ENCODE results near the gene XRCC4. TPM values are rescaled to one million over a fixed set of nuclear protein-coding genes. Genes with fewer than 3 reads are reported as not detected.
A peak's percentile ranks its signal among the peaks of the same experiment; 100 is the strongest.

Gene XRCC4
- total and polyA plus RNA-seq, 2 of the 13 experiments (the other 11 are each of a cell fraction or from before 2014, with no cell fraction given): 2.8 to 12.6 TPM

GRCh38 chr5:83124593-83124992, 47.2 kb downstream of the XRCC4 start (continued):
- TF ChIP-seq GMEB2 (CRISPR knock-in tag; IDR thresholded peaks at IDR 0.05; ENCODE audit: low read depth): no peak
- TF ChIP-seq HES4 (CRISPR knock-in tag; IDR thresholded peaks at IDR 0.05; ENCODE audit: borderline replicate concordance): no peak
- no peak for TF ChIP-seq ZNF574 (CRISPR knock-in tag; IDR thresholded peaks at IDR 0.05)
- TF ChIP-seq DDIT3 (CRISPR knock-in tag; IDR thresholded peaks at IDR 0.05): no peak
- TF ChIP-seq SOX5 (CRISPR knock-in tag; IDR thresholded peaks at IDR 0.05; ENCODE audit: borderline replicate concordance): peak; percentile 99
- TF ChIP-seq ZMYM2 (CRISPR knock-in tag; IDR thresholded peaks at IDR 0.05): no peak
- TF ChIP-seq TBP (CRISPR knock-in tag; IDR thresholded peaks at IDR 0.05): no peak
- TF ChIP-seq ZNF510 (CRISPR knock-in tag; IDR thresholded peaks at IDR 0.05; ENCODE audit: low read depth): no peak
- no peak for TF ChIP-seq ZNF746 (CRISPR knock-in tag; IDR thresholded peaks at IDR 0.05)
- TF ChIP-seq SCMH1 (CRISPR knock-in tag; IDR thresholded peaks at IDR 0.05; ENCODE audit: borderline replicate concordance): no peak
- no peak for TF ChIP-seq ZNF576 (CRISPR knock-in tag; IDR thresholded peaks at IDR 0.05)
- TF ChIP-seq ZMAT3 (CRISPR knock-in tag; conservative IDR thresholded peaks at IDR 0.05): no peak
- TF ChIP-seq SMARCC2 (IDR thresholded peaks at IDR 0.05): peak; percentile 92
- no peak for TF ChIP-seq TERF1 (CRISPR knock-in tag; IDR thresholded peaks at IDR 0.05)
- peak; percentile 59; the same call in 1 of the 2 replicates for TF ChIP-seq ZSCAN9 (CRISPR knock-in tag; IDR thresholded peaks at IDR 0.05; ENCODE audit: borderline replicate concordance)
- TF ChIP-seq MXI1 (IDR thresholded peaks at IDR 0.05; ENCODE audit: borderline replicate concordance, low read depth, low read length): no peak
- TF ChIP-seq ZFP62 (CRISPR knock-in tag; IDR thresholded peaks at IDR 0.05): no peak
- TF ChIP-seq ZNF124 (CRISPR knock-in tag; IDR thresholded peaks at IDR 0.05): no peak; the same call in 1 of the 2 replicates
- TF ChIP-seq KLF11 (CRISPR knock-in tag; IDR thresholded peaks at IDR 0.05): no peak
- TF ChIP-seq ZNF710 (CRISPR knock-in tag; IDR thresholded peaks at IDR 0.05; ENCODE audit: borderline replicate concordance): no peak
- TF ChIP-seq ZNF207 (IDR thresholded peaks at IDR 0.05; ENCODE audit: borderline replicate concordance): no peak
- no peak for TF ChIP-seq YY1 (IDR thresholded peaks at IDR 0.05; ENCODE audit: insufficient read depth, insufficient replicate concordance, low read depth, low read length)
- peak; percentile 96 for TF ChIP-seq GATAD2A (CRISPR knock-in tag; IDR thresholded peaks at IDR 0.05)
- no peak for TF ChIP-seq HOXA7 (CRISPR knock-in tag; IDR thresholded peaks at IDR 0.05)
- no peak for TF ChIP-seq ZNF737 (CRISPR knock-in tag; IDR thresholded peaks at IDR 0.05; ENCODE audit: borderline replicate concordance)
